SIG-M5 (cell line): ENCODE results near the gene SYCP3.
"Not testable (repeated sequence)": the region's sequence is repeated elsewhere in the genome, so short reads cannot be mapped to it uniquely, and the experiment has no call there.

ENCODE experiments used
- DNase-seq: peaks from one replicate; lab custom pipeline; 2025; lab: John Stamatoyannopoulos, UW

Gene SYCP3

DNA sequence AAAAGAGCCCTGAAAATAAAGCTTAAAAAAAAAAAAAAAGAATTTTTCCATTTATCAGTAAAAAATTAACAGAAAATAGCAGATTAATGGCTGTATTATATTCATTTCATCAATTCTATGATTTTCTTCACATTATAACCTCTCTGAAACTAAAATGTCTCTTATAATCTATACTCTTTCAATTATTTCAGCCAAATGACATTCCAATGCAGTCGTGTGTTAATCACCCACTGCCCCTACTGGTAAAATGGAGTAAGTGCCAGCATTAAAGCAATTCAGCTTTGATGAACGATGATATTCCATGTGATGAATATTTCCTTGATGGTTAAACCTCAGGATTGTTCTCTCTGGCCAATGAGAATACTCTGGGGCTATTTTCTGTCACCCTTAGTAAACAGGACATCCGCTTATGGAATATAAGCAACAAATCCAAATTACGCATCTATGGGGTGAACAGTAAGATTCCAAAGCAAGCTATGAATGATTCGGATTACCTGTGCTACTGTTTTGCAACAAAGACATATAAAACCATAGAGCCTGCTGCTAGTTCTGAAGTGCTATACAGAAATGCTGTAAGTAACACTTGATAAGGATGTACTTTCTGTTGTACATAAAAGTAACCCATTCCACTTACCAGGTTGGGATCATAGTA lies 20.3 kb upstream of the SYCP3 start:
- DNase-seq: no peak

DNA sequence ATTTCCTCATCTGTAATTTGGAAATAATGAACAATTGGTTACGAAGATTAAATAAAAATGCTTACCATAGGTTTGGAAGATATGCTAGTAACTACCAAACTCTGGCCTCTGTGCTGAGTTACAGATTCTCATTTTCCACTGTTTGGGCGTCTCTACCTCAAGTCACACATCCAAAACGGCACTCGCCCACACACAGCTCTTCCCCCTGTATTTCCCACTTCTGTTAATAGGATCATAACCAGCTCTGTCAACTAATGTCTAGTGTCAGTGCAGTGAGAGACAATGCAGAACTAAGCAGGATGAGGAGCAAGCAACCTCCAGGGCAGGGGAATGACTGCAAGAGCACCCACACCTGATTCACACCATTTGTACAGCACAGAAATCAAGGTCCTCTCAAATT lies 10.9 kb upstream of the SYCP3 start:
- DNase-seq: no peak

DNA sequence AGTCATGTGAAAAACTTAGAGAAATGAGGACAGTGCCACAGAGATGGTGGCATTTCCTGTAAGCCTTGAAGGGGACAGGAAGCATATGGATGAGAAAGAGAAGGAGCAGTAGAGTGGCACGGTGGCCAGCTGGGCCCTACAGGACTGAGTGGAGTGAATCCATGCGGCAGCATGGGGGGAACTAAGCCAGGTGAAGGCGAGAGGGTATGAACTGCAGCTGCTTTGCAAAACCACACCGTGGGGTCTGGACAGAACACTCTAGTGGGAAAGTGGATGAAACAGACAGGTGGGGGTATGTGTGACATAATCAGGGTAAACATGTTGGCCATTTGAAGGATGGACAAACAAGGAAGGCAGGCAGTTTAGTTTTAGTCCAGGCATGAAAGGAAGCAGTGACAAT lies 10.4 kb upstream of the SYCP3 start:
- DNase-seq: no peak

DNA sequence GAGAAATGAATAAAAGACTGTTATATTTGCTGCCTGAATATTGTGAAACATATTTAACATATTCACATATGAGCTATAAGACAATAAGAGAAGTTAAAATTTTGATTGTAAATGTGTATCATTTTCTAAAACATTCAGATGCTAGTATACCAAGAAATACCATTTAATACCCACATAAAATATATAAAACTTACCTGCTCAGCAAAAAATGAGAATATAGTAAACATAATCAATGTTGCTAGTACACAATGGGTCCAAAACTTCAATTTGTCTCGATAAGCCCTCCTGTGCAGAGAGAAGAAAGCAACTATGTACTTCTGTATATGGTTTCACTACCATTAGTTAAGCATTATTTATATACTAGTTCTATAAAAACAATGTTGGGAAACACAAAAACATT lies 9.6 kb upstream of the SYCP3 start:
- no peak for DNase-seq

DNA sequence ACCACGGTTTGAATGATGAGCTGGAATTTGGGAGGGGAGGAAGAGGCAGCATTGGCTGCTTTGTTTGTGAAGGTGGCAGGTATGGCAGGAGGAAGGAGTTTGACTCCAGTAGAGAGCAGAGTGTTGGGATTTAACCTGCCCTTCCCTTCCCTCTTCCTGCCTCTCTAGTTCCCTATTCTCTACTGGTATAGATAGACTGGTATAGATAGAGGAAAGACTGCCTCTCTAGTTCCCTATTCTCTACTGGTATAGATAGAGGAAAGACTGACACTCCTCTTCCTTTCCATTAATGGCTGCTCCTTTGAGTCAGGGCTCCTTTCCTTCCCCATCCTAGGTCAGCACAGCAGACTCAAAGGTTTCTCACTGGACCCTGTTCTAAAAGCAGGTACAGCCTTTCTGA lies 8.4 kb upstream of the SYCP3 start:
- DNase-seq: no peak

DNA sequence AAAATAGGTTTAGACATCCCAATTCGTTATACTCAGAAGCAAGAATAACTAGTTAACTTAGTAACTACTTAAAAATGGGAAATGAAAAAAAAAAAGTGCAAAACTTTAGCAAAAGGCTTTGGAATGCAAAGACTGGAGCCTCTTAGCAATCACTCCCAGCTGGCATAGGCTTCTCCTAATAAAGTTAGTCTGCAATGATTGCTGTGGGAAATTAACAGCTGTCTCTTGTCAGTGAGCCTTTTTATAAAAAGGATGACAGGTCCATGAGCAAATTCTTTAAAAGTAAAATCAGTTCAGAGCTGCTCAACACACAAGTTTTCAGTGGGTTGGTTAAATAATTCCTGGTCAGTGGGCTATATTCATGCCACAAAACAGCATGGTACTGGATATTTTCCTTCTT lies 7.4 kb upstream of the SYCP3 start:
- DNase-seq: no peak

DNA sequence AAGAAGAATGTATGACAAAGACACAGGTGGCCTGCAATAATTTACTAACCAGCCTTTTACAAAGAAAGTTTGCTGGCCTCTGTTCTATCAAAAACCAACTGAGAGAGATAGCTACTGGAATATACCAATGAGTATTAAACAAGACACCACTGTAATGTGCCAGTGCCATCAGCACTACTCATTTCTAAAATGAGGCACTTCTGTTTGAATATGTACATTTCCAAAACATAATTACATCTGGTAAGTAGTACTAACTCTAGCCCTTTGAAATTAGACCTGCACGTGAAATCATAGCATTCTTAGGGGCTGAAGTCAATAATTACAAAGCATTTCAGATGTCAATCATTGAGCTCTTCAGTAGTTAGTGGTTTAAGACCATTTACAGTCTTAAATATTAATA lies 6.9 kb upstream of the SYCP3 start:
- no peak for DNase-seq

DNA sequence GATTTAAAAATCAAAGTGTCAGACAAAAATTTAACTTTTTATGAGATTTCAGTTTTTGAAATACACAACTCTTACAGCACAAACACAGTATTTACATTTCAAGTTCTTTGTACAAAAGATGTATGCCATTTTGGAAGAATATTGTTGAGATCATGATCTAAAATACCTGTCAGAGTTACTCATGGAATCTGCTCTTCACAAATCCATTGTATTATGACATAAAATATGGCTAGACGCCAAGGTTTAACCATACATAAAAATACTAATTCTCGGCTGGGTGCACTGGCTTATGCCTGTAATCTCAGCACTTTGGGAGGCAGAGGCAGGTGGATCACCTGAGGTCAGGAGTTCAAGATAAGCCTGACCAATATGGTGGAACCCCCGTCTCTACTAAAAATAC lies 6.2 kb upstream of the SYCP3 start:
- no peak for DNase-seq

DNA sequence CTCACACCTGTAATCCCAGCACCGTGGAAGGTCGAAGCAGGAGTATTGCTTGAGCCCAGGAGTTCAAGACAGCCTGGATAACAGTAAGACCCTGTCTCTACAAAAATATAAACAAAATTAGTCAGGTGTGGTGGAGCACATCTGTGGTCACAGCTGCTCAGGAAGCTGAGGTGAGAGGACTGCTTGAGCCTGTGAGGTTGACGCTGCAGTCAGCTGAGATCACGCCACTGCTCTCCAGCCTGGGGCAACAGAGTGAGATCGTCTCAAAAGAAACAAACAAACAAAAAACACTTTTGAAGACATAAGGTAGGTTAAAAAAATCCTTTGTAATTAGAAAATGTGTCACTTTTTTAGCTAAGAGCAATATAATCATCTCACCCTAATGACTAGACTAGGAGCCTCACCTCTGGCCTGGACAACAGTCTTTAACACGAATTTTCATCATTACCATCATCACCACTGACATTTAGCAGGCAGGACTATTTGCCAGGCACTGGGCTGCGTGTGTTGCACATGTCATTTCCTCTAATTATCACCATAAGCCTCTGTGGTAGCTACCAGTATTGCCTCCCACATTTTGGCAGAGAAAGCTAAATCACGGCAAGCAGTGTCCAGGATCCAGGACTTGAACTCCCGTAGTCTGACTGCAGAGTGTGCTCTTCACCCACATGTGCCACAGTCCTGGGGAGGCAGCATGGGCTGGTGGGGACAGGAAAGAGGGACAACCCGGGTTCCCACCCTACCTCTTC lies 4.6 kb upstream of the SYCP3 start:
- DNase-seq: no peak

DNA sequence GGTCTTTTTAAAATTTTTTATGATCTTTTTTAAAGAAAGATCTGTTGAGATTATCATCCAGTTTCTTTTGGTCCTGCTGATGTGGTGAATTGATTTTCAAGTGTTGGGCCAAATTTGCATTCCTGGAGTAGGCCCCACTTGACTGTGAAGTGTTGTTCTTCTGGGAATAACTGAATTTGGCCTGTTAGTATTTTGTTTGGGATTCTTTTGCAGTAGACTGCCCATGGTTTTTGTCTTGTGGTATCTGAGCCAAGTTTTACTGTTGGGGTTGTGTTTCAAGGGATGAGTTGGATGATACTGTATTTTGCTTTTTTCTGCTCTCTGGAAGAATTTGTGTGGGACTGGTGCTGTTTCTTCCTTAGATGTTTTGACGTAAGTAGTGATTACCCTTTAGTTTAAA lies 4.0 kb upstream of the SYCP3 start:
- no peak for DNase-seq

DNA sequence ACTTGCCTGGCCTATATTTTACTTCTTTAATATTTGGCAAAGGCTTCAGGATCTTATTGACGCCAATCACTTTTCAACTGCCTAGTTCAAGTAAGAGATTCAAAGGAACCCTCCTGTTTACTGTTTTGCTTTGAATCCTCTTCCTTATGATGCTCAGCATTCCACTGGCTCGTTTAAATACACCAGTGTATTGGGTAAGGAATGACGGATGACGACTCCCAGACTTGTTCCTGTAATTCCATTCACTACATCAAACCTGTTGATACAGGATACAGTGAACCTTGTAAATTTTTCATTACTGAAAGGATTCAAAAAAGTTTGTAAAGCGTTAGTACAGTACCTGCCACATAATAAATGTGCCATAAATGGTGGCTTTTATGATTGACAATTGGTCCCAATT lies 1.7 kb upstream of the SYCP3 start:
- no peak for DNase-seq

DNA sequence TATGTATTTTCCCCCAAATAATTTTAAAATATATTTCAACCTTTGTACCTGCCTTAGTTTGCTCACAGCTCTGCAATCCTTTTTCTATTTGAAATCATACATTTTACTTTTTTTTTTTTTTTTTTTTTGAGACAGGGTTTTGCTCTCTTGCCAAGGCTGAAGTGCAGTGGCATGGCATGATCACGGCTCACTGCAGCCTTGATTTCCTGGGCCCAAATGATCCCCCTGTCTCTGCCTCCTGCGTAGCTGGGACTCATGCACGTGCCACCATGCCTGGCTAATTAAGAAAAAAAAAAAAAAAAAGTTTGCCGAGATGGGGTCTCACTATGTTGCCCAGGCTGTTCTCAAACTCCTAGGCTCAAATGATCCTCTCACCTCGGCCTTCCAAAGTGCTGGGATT lies 1.3 kb upstream of the SYCP3 start:
- no peak for DNase-seq

DNA sequence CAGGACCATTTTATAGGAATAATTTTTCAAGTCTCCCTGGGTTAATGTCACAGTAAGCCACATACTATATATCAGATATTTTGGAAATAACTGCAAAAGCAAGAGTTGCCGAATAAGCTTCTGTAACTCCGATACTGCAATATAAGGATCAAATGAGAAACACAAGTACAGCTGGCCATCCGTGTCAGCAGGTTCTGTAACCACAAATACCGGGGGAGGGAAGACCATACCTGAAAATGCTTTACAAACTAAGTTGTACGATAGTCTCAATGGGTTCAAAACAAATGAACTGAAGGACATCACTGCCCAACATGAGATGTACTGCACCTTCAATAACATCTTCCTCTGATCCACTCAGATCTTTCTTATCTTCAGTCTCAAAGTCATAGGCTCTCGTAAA lies 1.8 kb downstream of the SYCP3 start:
- no peak for DNase-seq

DNA sequence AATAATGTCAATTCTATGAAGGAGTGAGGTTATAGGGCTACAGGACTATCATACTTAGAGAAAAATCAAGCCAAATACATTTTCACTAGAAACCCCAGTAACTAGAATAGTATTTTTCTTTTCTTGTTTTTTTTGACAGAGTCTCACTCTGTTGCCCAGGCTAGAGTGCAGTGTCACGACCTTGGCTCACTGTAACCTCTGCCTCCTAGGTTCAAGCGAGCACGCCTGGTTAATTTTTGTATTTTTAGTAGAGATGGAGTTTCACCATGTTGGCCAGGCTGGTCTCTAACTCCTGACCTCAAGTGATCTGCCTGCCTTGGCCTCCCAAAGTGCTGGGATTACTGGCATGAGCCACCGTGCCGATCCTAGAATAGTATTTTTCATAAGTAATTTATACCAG lies 4.8 kb downstream of the SYCP3 start:
- not testable (repeated sequence) for DNase-seq

DNA sequence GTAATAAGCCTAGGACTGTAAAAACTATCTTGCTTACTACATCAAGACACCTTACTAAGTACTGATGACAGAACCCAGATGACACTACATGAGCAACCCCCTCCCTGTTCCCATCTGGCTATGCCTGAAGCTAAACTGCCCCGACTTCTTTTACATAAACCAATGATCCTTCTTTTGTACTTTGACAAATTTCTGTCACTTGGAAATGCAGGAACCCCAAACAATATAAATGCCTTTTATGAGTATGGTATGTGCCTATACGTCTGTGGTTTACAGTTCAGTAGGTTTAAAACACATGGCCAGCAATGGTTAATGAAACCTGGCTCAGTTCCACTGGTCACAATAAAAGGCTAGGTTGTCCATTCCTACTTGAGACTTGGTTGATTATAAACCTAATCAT lies 6.1 kb downstream of the SYCP3 start:
- no peak for DNase-seq

DNA sequence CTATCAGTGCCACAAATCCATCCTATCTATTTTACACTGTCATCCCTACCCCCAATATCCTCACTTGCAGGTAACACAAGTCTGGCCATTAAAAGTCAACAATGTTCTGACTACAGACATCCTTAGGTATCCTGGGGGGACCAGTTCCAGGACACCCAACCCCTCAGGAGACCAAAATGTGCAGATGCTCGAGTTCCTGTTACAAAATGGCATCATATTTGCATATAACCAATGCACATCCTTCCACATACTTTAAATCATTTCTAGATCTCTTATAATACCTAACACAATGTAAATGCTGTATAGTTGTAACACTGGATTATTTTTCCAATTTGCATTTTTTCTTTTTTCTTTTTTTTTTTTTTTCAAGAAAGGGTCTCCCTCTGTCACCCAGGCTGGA lies 6.9 kb downstream of the SYCP3 start:
- no peak for DNase-seq

DNA sequence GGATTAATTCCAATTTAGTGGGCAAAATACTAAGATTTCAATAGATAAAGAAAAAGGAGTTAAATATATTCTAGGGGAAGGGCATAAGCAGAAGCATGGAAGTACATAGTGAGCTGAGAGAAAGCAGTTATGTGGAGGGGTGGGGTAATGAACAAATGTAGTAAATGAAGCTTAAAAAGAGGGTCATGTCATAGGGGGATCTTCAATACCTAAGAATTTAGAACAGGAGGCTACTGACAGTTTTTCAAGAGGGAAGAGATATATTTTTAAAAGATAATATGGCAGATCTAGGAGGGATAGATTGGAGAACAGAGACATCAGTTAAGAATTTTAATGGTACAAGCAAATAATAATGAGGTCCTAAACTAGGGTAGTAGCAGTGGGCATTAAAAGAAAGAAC lies 9.4 kb downstream of the SYCP3 start:
- DNase-seq: no peak

DNA sequence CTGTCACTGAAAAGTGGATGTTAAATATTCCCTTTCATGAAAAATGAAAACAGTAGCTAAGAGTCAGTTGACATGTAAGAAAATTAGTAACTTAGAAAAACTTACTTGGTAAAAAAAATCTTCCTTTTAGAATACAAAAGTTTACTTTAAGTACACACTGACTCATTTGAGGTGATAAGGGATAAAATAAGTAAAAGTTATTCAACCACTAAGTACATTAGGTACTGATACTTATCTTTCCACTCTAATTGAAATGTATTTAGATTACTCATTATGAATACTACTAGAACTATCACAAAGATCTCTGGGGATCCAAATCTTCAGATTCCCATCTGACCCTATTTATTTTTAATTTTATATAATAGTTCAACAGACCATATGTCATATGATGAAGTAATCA lies 12.2 kb downstream of the SYCP3 start:
- no peak for DNase-seq

DNA sequence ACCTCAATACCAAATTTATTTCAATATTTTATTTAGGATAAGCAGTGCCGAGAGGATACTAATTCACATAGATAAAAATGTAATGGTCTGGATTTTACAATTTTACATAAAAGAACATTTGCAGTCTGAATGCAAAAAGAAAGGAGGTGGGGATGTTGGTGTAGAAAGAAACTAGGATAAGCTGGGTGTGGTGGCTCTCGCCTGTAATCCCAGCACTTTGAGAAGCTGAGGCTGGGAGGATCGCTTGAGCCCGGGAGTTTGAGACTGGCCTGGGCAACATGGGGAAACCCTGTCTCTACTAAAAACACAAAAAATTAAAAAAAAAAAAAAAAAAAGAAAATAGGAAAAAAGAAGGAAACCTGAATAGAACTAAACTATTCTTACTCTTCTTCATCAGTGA lies 16.9 kb downstream of the SYCP3 start:
- no peak for DNase-seq

DNA sequence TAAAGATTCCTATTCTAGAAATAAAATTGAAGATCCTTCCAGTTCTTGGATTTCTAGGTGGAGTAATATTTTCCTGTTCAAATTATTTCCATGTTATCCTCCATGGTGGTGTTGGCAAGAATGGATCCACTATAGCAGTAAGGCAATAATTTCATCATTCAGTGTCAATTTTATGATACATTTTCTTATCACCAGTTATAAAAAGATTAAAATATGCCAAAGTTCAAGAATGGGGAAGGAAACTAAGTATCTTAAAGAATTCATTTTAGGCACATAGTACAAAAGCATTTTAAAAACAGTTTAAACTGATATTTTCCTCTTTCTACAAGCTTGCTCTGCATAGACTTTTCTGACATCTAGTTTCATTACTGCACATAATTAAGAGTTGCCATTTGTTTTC lies 19.1 kb downstream of the SYCP3 start:
- no peak for DNase-seq

DNA sequence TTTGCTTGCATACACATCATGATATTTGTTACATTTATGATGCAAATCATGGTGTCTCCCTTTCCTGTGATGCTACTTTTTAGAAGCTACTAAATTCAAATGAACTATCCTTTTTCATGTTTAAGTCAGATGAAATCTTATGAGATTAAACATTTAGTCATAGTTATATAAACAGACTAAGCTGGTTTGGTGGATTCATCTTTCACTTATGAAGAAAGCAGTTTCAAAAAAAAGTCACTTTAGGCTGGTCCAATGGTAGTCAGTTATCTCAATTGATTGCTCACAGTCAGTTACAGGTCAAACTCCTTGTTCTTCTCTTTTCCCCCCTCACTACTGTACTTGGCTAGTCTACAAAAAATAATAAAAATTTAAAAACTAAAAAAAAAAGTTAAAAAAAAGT lies 19.7 kb downstream of the SYCP3 start:
- DNase-seq: no peak

DNA sequence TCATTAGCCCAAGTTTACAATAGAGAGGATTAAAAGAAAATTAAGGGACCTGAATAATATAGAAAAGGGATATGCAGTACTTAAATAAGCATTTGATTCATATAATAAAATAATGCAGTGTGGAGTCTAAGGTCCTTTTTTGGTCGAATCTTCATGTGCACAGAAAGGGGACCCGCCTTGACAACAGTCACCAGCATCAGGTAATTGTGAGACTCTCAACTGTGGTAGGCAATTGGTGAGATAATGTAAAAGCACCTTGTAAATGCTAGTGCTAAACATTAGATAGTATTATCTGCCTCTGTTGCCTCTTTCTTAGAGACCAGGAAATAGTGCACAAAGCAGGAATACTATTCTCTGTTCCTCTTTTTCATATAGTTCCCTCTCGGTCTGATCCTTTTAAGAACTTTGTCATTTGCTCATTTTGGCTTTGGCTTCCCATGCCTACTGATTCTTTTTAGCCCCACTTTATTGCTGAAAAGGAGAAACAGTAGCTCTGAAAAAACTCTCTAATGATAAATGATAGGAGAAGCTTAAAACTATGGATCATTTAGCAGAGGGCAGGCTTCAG lies 24.3 kb downstream of the SYCP3 start:
- no peak for DNase-seq

DNA sequence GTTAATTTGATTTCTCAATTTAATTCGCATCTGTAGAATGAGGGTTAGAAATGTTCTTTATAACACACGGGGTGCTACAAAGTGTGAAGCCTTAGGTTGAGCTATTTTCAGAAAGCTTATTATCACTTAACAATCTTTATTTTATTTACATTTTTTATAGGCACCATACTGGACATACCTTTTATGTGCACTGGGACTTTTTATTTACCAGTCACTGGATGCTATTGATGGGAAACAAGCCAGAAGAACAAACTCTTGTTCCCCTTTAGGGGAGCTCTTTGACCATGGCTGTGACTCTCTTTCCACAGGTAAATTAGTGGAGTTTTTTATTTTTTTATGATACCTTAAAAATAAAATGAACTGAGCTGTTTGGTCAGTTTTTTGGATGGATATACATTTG lies 25.3 kb downstream of the SYCP3 start:
- DNase-seq: no peak
